ENCODE results near the gene IBTK.
"Not testable (repeated sequence)": the region's sequence is repeated elsewhere in the genome, so short reads cannot be mapped to it uniquely, and the experiment has no call there.

IBTK gene, protein sequence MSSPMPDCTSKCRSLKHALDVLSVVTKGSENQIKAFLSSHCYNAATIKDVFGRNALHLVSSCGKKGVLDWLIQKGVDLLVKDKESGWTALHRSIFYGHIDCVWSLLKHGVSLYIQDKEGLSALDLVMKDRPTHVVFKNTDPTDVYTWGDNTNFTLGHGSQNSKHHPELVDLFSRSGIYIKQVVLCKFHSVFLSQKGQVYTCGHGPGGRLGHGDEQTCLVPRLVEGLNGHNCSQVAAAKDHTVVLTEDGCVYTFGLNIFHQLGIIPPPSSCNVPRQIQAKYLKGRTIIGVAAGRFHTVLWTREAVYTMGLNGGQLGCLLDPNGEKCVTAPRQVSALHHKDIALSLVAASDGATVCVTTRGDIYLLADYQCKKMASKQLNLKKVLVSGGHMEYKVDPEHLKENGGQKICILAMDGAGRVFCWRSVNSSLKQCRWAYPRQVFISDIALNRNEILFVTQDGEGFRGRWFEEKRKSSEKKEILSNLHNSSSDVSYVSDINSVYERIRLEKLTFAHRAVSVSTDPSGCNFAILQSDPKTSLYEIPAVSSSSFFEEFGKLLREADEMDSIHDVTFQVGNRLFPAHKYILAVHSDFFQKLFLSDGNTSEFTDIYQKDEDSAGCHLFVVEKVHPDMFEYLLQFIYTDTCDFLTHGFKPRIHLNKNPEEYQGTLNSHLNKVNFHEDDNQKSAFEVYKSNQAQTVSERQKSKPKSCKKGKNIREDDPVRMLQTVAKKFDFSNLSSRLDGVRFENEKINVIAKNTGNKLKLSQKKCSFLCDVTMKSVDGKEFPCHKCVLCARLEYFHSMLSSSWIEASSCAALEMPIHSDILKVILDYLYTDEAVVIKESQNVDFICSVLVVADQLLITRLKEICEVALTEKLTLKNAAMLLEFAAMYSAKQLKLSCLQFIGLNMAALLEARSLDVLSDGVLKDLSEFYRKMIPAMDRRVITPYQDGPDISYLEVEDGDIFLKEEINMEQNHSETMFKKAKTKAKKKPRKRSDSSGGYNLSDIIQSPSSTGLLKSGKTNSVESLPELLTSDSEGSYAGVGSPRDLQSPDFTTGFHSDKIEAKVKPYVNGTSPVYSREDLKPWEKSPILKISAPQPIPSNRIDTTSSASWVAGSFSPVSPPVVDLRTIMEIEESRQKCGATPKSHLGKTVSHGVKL (N-terminal part only)

DNA sequence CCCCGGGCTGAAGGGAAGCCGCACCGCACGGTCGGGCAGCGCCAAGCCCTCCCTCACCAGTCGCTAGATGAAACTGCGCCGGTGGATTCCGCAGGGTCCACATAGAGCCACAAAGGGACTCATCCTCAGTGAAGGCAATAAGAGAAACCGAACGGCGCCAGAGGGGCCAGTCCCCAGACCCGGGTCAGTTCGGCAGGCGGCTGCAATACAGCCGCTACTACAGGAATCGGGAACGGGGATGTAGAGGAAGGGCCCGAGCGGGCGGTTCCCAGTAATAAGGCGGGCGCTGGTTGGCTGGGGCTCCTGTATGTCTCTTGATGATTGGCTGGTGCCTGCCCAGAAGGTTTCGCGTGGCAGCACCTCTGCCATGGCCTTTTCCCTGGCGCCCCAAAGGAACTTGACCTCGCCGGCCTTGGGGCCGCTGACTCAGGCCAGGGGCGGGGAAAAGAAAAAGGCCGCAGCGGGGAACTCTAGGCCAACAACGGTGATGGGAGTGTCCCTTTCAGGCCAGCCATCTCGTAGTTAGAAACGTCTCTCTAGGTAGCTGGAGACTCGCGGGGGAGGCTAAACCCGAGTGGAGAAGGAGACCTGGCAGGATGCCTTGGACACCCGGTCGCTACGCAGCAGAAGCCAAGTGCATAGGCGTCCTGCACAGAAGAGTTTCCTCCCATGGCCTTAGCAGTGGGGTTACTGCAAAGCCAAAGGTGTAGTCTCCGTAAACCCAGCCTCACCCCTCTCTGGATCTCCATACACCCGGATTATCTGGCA lies at the start of gene IBTK:
Gene IBTK, minus strand, starts transcription at position 240 of the 768 bp plus-strand sequence. CDS start 7,258 bp downstream, outside the sequence.
- DNase-seq = peak; percentile 95

DNA sequence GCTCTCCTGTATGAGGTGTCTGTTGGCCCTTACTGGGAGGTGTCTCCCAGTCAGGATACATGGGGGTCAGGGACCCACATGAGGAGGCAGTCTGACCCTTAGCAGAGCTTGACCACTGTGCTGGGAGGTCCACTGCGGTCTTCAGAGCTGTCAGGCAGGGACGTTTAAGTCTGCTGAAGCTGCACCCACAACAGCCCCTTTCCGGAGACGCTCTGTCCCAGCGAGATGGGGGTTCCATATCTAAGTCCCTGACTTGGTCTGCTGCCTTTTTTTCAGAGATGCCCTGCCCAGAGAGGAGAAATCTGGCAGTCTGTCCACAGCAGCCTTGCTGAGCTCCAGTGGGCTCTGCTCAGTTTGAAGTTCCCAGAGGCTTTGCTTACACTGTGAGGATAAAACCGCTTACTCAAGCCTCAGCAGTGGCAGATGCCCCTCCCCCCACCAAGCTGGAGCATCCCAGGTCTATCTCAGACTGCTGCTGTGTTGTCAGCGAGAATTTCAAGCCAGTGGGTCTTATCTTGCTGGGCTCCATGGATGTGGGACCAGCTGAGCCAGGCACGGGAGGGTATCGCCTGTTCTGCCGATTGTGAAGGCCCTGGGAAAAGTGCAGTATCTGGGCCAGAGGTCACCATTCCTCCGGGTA lies 36.3 kb upstream of the IBTK start:
- DNase-seq = no peak

DNA sequence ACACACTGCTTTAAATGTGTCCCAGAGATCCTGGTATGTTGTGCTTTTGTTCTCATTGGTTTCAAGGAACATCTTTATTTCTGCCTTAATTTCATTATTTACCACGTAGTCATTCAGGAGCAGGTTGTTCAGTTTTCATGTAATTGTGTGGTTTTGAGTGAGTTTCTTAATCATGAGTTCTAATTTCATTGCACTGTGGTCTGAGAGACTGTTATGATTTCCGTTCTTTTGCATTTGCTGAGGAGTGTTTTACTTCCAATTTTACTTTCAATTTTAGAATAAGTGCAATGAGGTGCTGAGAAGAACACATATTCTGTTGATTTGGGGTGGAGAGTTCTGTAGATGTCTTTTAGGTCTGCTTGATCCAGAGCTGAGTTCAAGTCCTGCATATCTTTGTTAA lies 34.0 kb upstream of the IBTK start:
- not testable (repeated sequence) for DNase-seq

DNA sequence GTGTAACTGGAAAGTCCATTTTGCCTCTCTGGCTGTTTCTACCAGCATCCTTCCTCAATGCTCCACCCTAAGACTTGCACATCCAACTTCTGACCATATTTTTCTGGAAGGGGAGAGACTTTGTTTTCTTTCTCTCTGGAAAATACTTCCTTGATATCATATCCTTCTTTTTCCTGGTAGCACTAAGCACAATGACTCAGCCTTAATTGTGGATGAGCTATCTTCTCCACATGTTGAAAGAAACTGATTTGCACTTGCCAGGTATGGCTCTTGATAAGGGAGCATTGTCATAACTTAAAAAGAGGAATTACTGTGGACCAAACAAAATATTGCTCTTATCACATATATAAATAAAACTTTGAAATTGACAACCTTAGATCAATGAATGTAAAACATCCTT lies 30.1 kb upstream of the IBTK start:
- no peak for DNase-seq

DNA sequence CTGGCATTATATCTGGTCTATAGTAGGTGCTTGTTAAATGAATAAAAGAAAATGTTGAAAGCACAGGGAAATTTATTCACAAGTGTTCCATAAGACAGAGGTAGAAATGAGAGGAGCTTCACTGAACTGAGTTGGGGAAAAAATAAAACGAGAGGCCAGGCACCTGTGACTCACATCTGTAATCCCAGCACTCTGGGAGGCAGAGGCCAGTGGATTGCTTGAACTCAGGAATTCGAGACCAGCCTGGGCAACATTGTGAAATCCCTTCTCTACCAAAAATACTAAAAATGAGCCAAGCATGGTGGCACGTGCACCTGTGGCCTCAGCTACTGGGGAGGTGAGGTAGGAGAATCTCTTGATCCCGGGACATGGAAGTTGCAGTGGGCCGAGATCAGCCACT lies 28.1 kb upstream of the IBTK start:
- DNase-seq = no peak

DNA sequence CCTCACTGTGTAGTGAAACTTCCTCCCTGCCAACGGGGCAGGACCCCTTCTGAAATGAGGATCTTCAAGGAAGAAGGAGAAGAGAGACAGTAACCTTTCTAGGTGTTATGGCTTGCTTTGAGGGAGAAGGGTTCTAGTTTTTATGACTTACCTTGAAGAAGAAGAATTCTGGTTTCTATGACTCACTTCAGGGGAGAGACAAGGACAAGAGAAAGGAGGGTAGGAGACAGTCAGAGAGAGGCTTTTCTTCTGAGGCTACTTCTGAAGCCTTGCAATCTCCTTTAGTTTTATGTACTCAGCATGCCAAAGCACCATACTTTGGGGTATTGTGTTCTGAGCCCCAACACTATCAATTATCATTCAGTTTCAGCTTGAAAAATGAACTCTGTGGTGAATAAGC lies 25.8 kb upstream of the IBTK start:
- no peak for DNase-seq

DNA sequence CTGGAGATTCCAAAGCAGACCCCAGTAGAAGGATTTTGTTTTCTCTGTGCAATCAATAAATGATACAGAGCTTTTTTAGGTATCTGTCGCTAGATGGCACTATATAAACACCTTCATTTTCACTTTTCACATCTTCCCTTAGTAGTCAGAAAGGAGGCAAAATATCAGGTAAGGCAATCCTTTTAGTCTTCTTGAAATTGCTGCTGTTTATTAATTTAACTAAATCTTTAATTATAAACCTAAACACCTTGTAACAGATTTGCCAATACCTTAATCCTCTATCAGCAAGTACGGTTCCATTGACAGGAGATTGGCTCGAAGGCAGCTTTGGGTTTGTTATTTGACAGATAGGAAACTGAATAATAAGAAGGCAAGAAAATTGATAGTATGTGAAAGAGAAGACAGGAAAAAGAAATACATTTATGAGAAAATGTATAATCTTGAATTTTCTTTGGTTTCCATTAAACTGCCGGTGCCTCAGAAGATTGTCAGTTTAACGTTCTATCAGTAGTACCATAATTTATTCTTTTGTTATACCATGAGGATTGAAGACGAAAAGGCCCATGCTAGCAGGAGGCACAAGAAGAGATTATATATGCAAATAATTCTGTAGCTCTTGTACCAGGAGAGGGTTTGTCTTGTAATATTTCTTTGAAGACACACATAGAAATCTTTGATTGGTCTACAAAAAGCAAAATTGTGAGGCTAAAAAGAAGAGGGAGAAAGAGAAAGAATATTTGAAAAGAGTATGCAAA lies 23.5 kb upstream of the IBTK start:
- peak; percentile 21 for DNase-seq

DNA sequence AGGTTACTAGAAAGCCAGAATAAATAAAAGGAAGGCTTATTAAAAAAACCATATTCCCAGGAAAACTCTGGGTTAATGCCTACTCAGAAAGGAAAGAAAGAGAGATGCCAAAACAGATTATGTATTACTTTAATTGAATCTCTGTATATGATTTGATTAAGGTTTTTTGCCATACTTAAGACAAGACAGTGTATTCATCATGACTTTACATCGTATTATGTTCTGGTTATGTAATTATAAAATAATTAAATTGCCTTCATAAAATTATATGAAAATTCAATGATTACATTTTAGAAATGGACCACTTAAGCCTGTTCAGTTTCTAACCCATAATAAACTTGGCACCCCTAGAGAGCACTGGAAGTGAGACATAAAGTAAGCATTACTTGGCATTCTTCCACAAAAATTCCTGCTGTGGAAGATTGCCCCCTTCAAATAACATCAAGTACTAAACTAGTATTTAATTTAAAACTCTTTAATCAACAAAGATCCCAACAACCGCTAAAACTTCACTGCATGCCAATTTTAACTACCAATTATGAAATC lies 20.8 kb upstream of the IBTK start:
- DNase-seq = no peak

DNA sequence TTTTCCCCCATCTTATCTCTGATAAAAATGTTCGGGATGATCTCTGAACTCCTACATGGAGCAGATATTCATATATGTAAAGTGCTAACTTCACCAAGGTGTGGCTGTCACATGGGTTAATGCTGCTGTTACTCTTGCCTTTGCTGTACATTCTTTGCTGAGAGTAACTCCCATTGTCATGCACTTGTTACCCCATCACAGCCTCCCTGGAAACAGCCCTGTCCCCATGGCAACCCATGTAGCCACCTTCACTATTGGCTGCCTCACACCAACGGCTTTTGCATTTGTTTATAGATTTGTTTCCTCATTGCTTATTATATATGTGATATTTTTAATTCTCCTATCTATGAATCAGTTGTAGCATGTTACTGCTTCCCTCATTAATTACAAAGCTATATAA lies 17.3 kb upstream of the IBTK start:
- DNase-seq = no peak

DNA sequence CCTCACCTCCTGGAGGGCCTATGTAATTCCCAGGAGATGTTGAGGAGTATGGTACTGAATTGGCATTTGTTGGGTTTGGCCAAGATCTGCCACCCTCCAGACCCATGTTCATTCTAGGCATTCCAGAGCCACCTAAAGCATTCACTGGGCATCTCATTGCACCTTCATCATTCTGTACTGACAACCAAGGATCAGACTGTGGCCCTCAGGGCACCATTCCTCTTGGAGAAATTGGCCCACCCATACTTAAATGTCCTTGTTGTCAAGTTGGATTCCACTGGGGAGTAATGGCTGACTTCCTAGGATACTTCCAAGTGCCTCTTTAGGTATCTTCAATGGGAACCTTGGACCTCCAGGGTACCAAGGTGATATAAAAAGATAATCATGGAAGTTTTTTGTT lies 16.8 kb upstream of the IBTK start:
- no peak for DNase-seq

DNA sequence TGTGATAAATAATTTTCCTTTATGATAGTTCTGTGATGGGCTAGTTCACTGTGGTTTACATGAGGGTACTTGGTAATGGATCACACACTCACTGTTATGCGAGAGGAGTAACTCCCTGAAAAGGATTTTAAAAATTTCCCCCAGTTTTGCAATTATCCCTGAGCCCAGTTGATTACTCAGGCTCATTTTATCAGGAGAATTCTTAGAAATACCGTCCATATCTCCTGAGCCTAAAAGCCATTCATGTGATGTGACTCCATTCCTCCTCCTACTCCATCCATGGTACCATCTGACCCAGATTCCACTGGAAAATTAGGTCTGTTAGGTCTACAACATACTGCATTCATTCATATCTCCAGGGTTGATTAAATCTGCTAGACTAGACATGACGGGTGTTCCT lies 16.4 kb upstream of the IBTK start:
- no peak for DNase-seq

DNA sequence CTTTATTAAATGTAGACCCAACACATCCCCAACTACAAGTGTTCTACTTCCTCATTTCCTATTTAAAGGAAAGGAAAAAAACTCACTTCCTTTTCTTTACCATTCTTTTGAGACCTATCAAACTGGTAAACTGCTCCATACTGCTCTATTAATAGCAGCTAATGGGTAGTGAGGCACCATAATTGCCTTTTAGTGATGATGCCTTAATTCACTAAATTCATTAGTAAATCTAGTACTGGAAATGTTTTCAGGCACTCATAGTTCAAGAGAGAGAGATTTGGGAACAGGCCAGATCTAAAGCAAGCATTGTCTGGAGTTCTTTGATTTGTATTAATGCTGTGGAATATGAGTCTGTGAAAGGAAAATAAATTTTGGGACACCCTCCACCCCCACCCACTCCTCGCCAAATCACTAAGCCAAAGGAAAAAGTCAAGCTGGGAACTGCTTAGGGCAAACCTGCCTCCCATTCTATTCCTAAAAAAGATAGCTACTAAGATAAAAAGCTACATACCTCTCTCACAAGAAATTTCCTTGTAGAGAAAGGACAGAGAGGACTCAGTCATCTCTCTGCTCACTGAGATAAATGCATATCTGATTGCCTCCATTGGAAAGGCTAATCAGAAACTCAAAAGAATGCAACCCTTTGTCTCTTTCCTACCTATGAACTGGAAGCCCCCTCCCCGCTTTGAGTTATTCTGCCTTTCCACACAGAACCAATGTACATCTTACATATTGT lies 13.6 kb upstream of the IBTK start:
- DNase-seq = no peak

DNA sequence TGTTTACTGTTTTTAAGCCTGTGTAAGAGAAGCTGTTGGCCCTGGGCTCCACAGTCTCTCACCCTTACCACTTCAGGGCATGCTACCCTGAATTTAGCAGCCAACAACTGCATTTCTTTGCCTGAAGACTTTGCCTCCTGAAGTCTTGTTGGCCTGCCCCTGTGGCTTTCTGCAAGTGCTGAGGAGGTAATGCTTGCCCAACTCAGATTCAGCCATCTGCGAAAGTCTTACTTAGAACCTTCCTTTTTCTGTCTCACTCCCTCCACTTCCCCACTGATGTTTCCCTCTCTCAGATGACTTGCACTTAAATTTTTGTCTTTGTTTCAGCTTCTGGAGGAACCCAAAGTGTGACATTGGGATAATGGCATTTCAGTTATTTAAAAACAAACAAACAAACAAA lies 11.8 kb upstream of the IBTK start:
- DNase-seq = no peak

DNA sequence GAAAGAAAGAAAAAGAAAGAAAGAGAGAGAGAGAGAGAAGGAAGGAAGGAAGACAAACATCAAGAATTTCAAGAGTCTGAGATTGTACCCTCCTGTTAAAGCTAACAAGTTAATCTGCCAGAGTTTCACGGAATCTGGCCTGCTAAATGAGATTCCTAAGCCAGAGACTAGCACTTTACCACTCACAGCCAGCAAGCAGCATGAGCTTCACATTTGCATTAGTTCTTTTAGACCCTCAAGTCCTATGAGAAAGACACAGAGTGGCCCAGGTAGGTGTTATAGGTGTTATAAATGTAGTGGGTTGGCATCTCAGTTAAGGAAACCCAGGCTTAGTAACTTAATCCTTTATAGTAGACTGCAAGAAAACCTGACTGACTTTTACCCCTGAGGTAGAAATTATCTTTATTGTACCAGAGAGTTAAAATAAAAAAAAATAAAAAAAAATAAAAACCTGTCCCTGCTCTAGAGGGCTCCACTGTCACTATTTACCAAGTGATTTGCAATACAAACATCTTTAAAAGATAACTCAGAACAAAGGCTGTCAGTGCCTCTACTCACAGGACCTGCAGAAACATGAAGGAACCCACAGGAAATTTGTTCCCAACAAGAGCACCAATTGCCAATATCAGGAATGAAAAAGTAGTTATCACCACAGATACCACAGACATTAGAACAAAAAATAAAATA lies 9.7 kb upstream of the IBTK start:
- no peak for DNase-seq

DNA sequence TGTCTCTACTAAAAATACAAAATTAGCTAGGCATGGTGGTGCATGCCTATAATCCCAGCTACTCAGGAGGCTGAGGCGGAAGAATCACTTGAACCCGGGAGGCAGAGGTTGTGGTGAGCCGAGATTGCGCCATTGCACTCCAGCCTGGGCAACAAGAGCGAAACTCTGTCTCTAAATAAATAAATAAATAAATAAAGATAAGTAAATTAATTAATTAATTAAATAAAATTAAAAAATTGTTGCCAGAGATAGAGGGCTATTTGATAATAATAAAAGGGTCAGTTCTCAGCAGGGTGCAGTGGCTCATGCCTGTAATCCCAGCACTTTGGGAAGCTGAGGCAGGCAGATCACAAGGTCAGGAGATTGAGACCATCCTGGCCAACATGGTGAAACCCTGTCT lies 7.2 kb upstream of the IBTK start:
- not testable (repeated sequence) for DNase-seq

DNA sequence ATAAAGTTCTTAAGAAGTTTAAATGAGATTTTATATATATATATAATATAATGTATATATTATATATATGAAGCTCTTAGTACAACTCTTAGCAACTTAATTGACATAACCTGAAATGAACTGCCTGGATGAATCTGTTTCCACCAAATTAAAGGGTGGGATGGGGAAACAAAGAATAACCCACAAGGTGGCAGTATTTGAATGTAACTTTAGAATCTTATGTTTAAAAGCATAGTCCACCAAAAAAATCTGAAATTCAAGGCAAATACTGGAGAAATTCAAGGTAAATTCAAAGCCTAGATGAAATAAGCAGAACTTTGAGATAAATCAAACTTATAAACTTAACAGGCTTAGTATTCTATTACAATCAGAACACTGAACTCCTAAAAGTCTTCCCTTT lies 4.4 kb upstream of the IBTK start:
- DNase-seq = peak; percentile 34

DNA sequence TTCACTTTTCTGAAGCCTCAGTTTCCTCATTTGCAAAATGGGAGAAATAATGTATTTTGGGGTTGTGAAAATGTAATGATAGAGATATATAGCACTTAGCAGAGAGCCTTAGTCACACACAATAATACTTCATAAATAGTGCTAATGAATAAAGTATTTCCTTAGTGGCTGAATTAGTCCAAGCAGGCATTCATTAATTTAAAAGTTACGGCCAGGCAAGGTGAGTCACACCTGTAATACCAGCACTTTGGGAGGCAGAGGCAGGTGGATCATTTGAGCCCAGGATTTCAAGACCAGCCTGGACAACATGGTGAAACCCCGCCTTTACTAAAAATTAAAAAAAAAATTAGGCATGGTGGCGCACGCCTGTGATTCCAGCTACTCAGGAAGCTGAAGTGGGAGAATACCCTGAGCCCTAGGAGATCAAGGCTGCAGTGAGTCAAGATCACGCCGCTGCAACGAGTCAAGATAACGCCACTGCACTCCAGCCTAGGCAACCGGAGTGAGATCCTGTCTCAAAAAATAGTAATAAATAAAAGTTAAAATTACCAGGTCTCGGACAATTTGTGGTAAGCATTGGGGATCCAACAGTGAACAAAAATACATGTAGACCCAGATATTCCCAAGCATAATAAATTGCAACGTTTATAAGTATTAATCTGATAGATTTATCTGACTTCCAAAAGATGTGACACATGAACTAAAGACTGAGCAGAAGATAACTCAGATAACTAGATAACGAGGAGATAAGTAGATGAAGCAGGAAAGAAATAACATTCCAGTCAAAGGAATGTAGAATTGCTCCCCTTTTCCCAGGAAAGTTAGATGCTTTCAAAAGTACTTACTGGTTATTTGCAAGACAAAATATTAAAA lies 2.1 kb upstream of the IBTK start:
- peak; percentile 11 for DNase-seq

DNA sequence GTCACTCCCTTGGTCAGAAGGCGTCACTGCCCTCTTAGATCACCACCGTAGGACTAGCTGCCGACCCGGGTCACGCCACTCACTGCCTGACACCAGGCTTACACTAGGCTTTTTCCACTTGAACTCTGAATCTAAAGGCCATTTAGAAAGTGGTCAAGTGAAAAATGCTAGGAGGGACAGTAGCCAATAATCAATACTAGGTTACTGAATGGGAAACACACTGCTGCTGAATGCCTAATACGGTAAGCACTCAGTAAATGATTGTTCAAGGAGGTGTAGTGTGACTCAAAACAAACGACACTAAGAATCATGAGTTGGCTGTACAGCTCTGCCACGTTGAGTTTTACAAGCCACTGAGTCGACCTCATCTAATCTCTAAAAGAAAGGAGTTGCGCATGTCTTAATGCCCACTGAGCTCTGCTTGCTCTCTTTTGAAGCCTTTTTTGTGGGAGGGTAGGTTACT lies 760 bp upstream of the IBTK start:
- DNase-seq = peak; percentile 92

All from kidney glomerular epithelial cell (primary cell).